Naive thymus-derived CD8-positive, alpha-beta T cell (primary cell): ENCODE data around the gene BRD3OS. TPM values are rescaled to one million over a fixed set of nuclear protein-coding genes. Genes with fewer than 3 reads are reported as not detected.
"Not testable (repeated sequence)": the region's sequence is repeated elsewhere in the genome, so short reads cannot be mapped to it uniquely, and the experiment has no call there.

Source experiments
- ATAC-seq, 2 donors: fragments of 150-1000 bp; cut with Tn5 transposase in 1 of 2; sonication (Bioruptor Pico), chemical (Tn5 transposase) in 1 of 2; 1 replicate in 1 of 2; 2 replicates in 1 of 2; pipeline ENCODE4 v1.10.0; 2021; ENCODE audit warnings: mild to moderate bottlenecking in 2 of 2, moderate library complexity in 2 of 2
- POLR2A ChIA-PET: fragments of 350-600 bp; sonication (Branson Sonifier 250); formaldehyde crosslinking; loops from one replicate; lab custom pipeline; 2021; ENCODE audit warnings: antibody characterized with exemption; lab: Charles Lee
- DNase-seq, 10 donors: peaks; one replicate each; pipeline versions ENCODE4 v3.0.0 to v3.0.0-alpha.2; 2020 to 2022
- H3K27ac Mint-ChIP-seq, 10 donors: one replicate each; pipeline ENCODE4 v1.8.0; 2020 to 2022; ENCODE audit warnings: mild to moderate bottlenecking in 10 of 10, mixed read lengths in 10 of 10, moderate library complexity in 4 of 10, inconsistent platforms in 1 of 10
- H3K27me3 Mint-ChIP-seq, 5 donors: one replicate each; pipeline ENCODE4 v1.8.0; 2021 to 2022; ENCODE audit warnings: mixed read lengths in 5 of 5
- H3K36me3 Mint-ChIP-seq, 3 donors: one replicate each; pipeline ENCODE4 v1.8.0; 2020 to 2022; ENCODE audit warnings: mixed read lengths in 3 of 3, mild to moderate bottlenecking in 2 of 3, inconsistent platforms in 1 of 3
- H3K4me1 Mint-ChIP-seq, 4 donors: one replicate each; pipeline ENCODE4 v1.8.0; 2021 to 2022; ENCODE audit warnings: mixed read lengths in 4 of 4
- H3K4me3 Mint-ChIP-seq, 10 donors: one replicate each; pipeline ENCODE4 v1.8.0; 2020 to 2022; ENCODE audit warnings: mild to moderate bottlenecking in 10 of 10, mixed read lengths in 10 of 10, moderate library complexity in 6 of 10, inconsistent platforms in 1 of 10
- H3K9me3 Mint-ChIP-seq, 9 donors: one replicate each; pipeline ENCODE4 v1.8.0; 2020 to 2022; ENCODE audit warnings: mixed read lengths in 9 of 9, mild to moderate bottlenecking in 3 of 9, inconsistent platforms in 1 of 9, moderate library complexity in 1 of 9
- polyA plus RNA-seq, 3 donors: library from polyadenylated mRNA; unstranded; fragments of 300-500 nt; fragmentation: Illumina TruSeq; gene quantifications; one replicate each; pipeline ENCODE4 v1.2.3, GENCODE V29; 2021
- total RNA-seq, 8 experiments: library from RNA in 2 of 8; stranded (reverse) in 2 of 8; gene quantifications; one replicate each; pipeline ENCODE4 v1.2.3 and lab custom pipeline; 2021 to 2026

Gene BRD3OS
- total and polyA plus RNA-seq, 5 experiments from 2014 or later: 13.8 to 28.6 (median 20.8) TPM

- POLR2A ChIA-PET: no interaction called here
- Mint-ChIP-seq H3K27ac (no peak overlapping the region), H3K27me3 (no peaks in the 10 kb centered on the region), H3K4me3 (no peak overlapping the region), H3K36me3 (no peaks in the 10 kb centered on the region), H3K4me1 (peaks cover 0 to 12% (median 4%) of the 10 kb centered on the region in 4 donors), H3K9me3 (no peaks in the 10 kb centered on the region)
- DNase-seq: peak in 1 of 10 donors; percentile 14
- ATAC-seq: no peak
These were observed 43.7 kb upstream of the BRD3OS start for GRCh38 chr9:133981589-133981957.

GRCh38 chr9:133981958-133982681 lies 43.2 kb upstream of the BRD3OS start:
- DNase-seq (peak in 1 of 10 donors; percentile 38), ATAC-seq (no peak)
- Mint-ChIP-seq H3K36me3 (no peaks in the 10 kb centered on the region), H3K4me1 (peaks cover 0 to 12% (median 4%) of the 10 kb centered on the region in 4 donors), H3K4me3 (no peak overlapping the region), H3K9me3 (no peaks in the 10 kb centered on the region), H3K27me3 (no peaks in the 10 kb centered on the region), H3K27ac (no peak overlapping the region)
- POLR2A ChIA-PET: no interaction called here

GRCh38 chr9:133982971-133983720 lies 42.1 kb upstream of the BRD3OS start:
- peaks cover 0 to 12% (median 3%) of the 10 kb centered on the region in 4 donors for H3K4me1 Mint-ChIP-seq
- ATAC-seq (no peak), DNase-seq (peak in 1 of 10 donors; percentile 38)
- H3K27ac Mint-ChIP-seq: peak overlapping the region in 1 of 10 donors; percentile 66
- H3K27me3 Mint-ChIP-seq: no peaks in the 10 kb centered on the region
- H3K36me3 Mint-ChIP-seq: no peaks in the 10 kb centered on the region
- POLR2A ChIA-PET: no interaction called here
- H3K9me3 Mint-ChIP-seq: no peaks in the 10 kb centered on the region
- H3K4me3 Mint-ChIP-seq: no peak overlapping the region

GRCh38 chr9:133986061-133986460 lies 39.2 kb upstream of the BRD3OS start:
- H3K4me1 Mint-ChIP-seq: peaks cover 0 to 13% (median 2%) of the 10 kb centered on the region in 4 donors
- no peaks in the 10 kb centered on the region for H3K9me3 Mint-ChIP-seq
- no peak overlapping the region for H3K4me3 Mint-ChIP-seq
- DNase-seq: peak in 1 of 10 donors; percentile 13
- H3K36me3 Mint-ChIP-seq: no peaks in the 10 kb centered on the region
- no peak for ATAC-seq
- POLR2A ChIA-PET: no interaction called here
- H3K27ac Mint-ChIP-seq: peak overlapping the region in 1 of 10 donors; percentile 37
- H3K27me3 Mint-ChIP-seq: peaks cover 0 to 6% (median 3%) of the 10 kb centered on the region in 5 donors

GRCh38 chr9:133986774-133987445 lies 38.4 kb upstream of the BRD3OS start:
- ATAC-seq (no peak), DNase-seq (peak in 1 of 10 donors; percentile 31)
- POLR2A ChIA-PET: no interaction called here
- peaks cover 0 to 13% (median 1%) of the 10 kb centered on the region in 4 donors for H3K4me1 Mint-ChIP-seq
- no peaks in the 10 kb centered on the region for H3K36me3 Mint-ChIP-seq
- no peaks in the 10 kb centered on the region for H3K9me3 Mint-ChIP-seq
- H3K27me3 Mint-ChIP-seq: peaks cover 0 to 6% (median 3%) of the 10 kb centered on the region in 5 donors
- no peak overlapping the region for H3K27ac Mint-ChIP-seq
- peak overlapping the region in 1 of 10 donors; percentile 52 for H3K4me3 Mint-ChIP-seq

- Mint-ChIP-seq H3K4me1 (peaks cover 0 to 13% (median 1%) of the 10 kb centered on the region in 4 donors), H3K27ac (no peak overlapping the region), H3K36me3 (no peaks in the 10 kb centered on the region), H3K27me3 (peaks cover 0 to 6% (median 3%) of the 10 kb centered on the region in 5 donors), H3K9me3 (no peaks in the 10 kb centered on the region), H3K4me3 (no peak overlapping the region)
- ATAC-seq (no peak), DNase-seq (peak in 1 of 10 donors; percentile 32)
- POLR2A ChIA-PET: no interaction called here
These were observed 37.9 kb upstream of the BRD3OS start for GRCh38 chr9:133987446-133987788.

GRCh38 chr9:133987946-133988665 lies 37.2 kb upstream of the BRD3OS start:
- no peaks in the 10 kb centered on the region for H3K36me3 Mint-ChIP-seq
- peak overlapping the region in 2 of 10 donors; percentile 10 to 34 for H3K4me3 Mint-ChIP-seq
- peak overlapping the region in 1 of 10 donors; percentile 49 for H3K27ac Mint-ChIP-seq
- ATAC-seq (no peak), DNase-seq (peak in 1 of 10 donors; percentile 36)
- H3K9me3 Mint-ChIP-seq: no peaks in the 10 kb centered on the region
- H3K4me1 Mint-ChIP-seq: peaks cover 0 to 13% (median 1%) of the 10 kb centered on the region in 4 donors
- POLR2A ChIA-PET: interaction anchor here (0.6 kb wide), 1 partner anchor 154 kb away, joined by 5 read pairs; no protein-coding TSS in a partner anchor
- peaks cover 0 to 6% (median 3%) of the 10 kb centered on the region in 5 donors for H3K27me3 Mint-ChIP-seq

- ATAC-seq, H3K27me3 Mint-ChIP-seq, POLR2A ChIA-PET, H3K9me3 Mint-ChIP-seq, H3K36me3 Mint-ChIP-seq, H3K27ac Mint-ChIP-seq: not testable (repeated sequence)
- H3K4me1 Mint-ChIP-seq: peaks cover 0 to 15% (median 3%) of the 10 kb centered on the region in 4 donors
- peak overlapping the region in 1 of 10 donors; percentile 34 for H3K4me3 Mint-ChIP-seq
- peak in 1 of 10 donors; percentile 35 for DNase-seq
These were observed 36.5 kb upstream of the BRD3OS start for GRCh38 chr9:133988771-133989170.

GRCh38 chr9:133989625-133990365 lies 35.5 kb upstream of the BRD3OS start:
- POLR2A ChIA-PET: interaction anchor here (0.6 kb wide), 1 partner anchor 175 kb away, joined by 3 read pairs; no protein-coding TSS in a partner anchor
- Mint-ChIP-seq H3K27ac (peak overlapping the region in 1 of 10 donors; percentile 79), H3K4me1 (peaks cover 2 to 20% (median 7%) of the 10 kb centered on the region in 4 donors), H3K9me3 (no peaks in the 10 kb centered on the region), H3K36me3 (no peaks in the 10 kb centered on the region), H3K4me3 (peak overlapping the region in 7 of 10 donors; percentile 21 to 81 (median 54)), H3K27me3 (peaks cover 0 to 6% (median 3%) of the 10 kb centered on the region in 5 donors)
- ATAC-seq: no peak
- peak in 1 of 10 donors; percentile 24 for DNase-seq

GRCh38 chr9:133990366-133991213 lies 34.7 kb upstream of the BRD3OS start:
- Mint-ChIP-seq H3K4me1 (peaks cover 2 to 20% (median 7%) of the 10 kb centered on the region in 4 donors), H3K9me3 (no peaks in the 10 kb centered on the region), H3K27me3 (peaks cover 0 to 6% (median 3%) of the 10 kb centered on the region in 5 donors), H3K27ac (no peak overlapping the region), H3K4me3 (peak overlapping the region in 9 of 10 donors; percentile 36 to 74 (median 65)), H3K36me3 (no peaks in the 10 kb centered on the region)
- DNase-seq: peak in 1 of 10 donors; percentile 59
- ATAC-seq: no peak
- POLR2A ChIA-PET: interaction anchor here (0.6 kb wide), 1 partner anchor 174 kb away, joined by 3 read pairs; no protein-coding TSS in a partner anchor
